ENCODE measurements around the gene PLCB3.

PLCB3 gene

GRCh38 chr11:64251016-64251752 is at the start of gene PLCB3:
PLCB3 (plus strand) TSS chr11:64251530; CDS start chr11:64251650, 120 bp downstream.
- DNase-seq = peak; percentile 70 to 75

DNA sequence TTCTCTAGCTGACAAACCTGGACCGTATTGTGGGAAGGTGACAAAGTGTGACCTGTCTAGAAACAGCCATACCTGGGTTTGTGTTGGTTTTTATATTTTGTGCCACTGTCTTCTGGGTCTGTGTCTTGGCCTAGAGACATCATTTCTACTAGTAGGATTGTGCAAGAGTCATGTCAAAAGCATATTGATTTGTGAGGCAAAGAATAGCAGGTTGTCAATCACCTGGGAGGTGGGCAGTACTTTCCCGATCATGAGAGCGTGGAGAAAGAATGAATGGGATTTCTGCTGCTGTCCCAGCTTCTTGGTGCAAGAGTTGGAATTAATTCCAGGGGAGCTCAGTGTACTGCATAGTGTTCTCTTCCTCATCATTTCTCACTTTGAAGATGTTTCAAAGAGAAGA is 49.8 kb upstream of the PLCB3 start:
- no peak for DNase-seq

DNA sequence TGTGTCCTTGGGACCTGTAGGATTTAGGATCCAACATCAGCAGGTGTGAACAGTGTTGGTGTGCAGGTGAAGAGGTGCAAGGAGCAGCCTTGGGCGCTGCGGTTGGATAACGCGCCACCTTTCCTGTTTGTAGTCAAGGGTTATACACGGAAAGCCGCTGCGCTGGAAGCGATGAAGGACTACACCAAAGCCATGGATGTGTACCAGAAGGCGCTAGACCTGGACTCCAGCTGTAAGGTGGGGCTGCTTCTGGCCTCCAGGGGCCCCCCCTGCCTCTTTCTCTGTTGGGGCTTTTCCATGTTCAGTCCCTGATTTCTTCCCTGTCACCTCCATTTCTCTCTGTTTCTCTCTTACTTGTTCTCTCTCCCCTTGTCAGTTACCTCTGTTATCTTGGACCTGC is 48.3 kb upstream of the PLCB3 start:
- no peak for DNase-seq

- DNase-seq = no peak
Measured at GRCh38 chr11:64203421-64204079, 47.8 kb upstream of the PLCB3 start.

- DNase-seq = no peak
Measured at GRCh38 chr11:64204080-64204440, 47.3 kb upstream of the PLCB3 start.

- DNase-seq = peak; percentile 75 to 79
Measured at GRCh38 chr11:64204464-64204989, 46.8 kb upstream of the PLCB3 start.

DNA sequence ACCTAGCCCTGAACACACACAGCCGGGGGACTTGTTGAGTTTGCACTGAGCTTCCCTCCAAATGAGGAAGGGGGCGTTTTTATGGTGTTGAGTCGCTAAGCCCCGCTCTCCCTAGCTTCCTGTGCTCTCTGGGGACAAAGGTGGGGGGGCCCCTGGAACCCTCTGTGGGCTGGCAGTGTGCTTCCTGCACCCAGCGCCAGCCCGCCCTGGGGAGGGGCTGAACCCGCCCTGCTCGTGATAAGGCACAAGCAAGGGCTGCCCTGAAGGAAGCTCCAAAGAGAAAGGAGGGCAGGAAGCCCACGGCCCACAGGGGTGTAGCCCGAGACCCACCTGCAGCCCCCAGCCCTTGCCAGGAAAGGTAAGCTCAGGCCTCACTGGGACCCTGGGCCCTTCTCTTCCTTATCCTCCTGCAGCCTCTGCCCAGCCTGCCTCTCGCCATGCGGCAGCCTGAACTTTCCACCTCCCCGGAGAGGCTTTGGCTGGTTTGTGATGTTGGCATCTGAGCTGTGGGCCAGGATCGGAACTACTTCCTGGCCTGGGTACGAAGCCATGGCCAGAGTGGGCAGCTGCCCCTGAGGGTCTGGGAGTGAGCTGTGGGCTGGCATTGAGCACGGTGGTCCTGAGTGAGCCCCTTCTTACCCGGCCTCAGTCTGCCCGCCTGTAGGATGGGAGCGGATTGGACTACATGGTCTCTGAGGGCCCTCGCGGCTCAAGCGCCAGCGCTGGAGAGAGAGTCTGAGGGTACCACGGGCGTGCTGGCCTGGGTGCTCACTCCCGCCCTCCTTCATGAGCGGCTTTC is 44.7 kb upstream of the PLCB3 start, which contains the start of gene FERMT3:
FERMT3 (plus strand) TSS at position 265 of the 799 bp plus-strand sequence. CDS start 644 bp downstream, outside the sequence.
- peak; percentile 75 to 87 for DNase-seq

GRCh38 chr11:64207256-64208085 is 43.9 kb upstream of the PLCB3 start:
- peak; percentile 84 to 85 for DNase-seq

DNA sequence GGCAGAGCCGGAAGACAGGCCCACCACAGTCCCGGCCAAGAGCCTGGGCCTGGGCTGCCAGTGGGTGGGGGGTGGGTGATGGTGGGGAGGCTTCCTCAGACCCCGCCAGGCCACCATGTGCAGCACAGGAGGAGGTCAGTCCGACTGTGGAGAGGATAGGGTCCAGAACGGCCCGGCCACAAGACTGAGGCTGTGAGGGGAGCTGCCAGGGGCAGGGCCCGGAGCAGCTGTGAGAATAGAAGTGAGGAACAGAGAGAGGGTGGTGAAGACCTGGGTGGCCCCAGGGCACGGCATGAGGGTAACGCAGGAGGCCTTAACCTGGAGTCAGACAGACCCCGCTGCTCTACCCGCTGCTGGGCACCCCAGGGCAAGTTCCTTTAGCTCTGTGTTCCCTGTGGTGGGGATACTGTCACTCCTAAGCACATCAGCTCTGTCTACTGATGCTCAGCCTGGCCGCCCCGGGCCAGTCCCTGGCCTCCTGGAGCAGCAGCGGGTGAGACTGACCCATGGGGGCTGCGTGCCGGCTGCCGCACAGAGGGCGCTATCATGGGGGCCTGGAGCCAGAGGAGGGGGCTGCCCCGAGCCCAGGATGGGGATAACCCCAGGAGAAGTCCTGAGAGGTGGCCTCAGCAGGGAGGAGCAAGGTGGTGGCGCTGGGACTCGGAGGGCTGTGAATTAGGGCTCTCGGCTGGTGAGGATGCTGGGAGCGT is 43.1 kb upstream of the PLCB3 start:
- no peak for DNase-seq

- no peak for DNase-seq
Measured at GRCh38 chr11:64208796-64209562, 42.4 kb upstream of the PLCB3 start.

DNA sequence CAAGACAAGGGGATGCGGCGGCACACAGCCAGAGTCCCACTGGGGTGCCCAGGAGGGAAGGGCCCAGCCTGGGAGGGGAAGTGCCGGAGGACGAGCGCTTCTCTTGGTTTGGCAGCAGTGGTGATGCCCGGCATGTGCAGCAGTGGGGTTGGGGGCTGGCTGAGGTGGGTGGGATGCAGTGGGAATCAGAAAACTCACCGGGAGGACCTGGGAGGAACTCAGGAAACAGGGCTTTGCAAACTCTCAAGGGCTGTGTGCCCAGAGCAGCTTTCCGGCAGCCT is 41.8 kb upstream of the PLCB3 start:
- no peak for DNase-seq

DNA sequence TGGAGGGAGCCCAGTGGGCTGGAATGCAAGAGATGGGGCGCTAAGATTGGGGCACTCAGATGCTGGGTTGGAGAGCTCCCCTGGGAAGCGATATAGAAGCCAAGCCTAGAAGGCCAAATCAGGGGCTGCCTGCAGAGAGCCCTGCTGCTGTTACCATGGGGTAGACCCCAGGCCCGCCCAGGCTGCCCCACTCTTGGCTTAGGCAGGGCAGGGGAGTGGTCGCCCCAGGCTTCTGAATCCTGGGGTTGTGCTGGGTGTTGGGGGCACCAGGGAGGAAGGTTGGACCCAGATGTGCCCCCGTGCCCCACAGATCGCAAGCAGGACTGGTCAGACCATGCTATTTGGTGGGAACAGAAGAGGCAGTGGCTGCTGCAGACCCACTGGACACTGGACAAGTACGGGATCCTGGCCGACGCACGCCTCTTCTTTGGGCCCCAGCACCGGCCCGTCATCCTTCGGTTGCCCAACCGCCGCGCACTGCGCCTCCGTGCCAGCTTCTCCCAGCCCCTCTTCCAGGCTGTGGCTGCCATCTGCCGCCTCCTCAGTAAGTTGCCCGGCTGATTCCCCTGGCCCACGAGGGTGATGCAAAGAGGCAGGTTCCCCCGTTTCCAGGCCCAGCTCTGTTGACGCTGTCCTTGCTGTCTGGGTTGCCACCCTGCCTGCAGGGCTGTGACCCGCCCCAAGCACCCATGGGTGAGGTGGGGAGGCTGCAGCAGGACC is 40.9 kb upstream of the PLCB3 start:
- DNase-seq = no peak

DNA sequence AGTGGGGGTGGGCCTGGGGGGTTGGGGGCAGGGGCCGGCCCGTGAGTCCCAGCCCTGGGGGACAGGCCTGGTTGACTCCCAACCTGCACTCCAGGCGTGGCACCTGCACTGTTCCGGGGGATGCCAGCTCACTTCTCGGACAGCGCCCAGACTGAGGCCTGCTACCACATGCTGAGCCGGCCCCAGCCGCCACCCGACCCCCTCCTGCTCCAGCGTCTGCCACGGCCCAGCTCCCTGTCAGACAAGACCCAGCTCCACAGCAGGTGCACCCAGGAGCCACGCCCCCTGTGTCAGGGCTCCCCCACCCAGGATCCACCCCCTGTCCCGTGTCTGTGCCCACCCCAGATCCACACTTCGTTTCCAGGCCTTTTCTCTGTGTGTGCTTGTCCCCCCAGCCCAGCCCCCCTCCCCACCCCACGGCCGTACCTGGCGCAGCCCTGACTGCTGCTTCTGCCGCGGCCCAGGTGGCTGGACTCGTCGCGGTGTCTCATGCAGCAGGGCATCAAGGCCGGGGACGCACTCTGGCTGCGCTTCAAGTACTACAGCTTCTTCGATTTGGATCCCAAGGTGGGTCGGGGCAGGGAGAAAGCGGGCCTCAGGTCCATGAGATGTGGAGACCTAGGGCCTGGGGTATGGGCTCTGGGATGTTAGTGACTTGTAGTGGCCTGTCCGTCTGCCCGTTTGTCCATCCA is 40.0 kb upstream of the PLCB3 start:
- no peak for DNase-seq

DNA sequence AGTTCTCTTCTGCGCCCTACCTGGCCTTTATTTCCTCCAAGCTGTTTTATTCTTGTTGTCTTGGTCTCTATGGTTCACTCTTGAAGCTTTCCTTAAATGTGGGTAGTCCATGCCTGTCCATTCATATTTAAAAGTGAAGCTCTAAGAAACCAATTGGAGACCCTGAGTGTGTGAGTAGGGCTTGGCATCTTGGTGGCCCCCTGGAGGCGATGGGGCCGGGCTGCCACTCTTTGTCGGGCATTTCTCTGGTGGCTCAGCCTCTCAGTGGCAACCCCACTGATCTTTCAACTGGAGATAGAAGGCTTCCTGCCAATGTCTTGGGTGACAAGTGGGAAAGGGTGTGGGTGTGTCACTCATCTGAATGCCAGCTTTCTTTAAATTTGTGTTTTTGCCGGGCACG is 34.5 kb upstream of the PLCB3 start:
- DNase-seq = no peak

DNA sequence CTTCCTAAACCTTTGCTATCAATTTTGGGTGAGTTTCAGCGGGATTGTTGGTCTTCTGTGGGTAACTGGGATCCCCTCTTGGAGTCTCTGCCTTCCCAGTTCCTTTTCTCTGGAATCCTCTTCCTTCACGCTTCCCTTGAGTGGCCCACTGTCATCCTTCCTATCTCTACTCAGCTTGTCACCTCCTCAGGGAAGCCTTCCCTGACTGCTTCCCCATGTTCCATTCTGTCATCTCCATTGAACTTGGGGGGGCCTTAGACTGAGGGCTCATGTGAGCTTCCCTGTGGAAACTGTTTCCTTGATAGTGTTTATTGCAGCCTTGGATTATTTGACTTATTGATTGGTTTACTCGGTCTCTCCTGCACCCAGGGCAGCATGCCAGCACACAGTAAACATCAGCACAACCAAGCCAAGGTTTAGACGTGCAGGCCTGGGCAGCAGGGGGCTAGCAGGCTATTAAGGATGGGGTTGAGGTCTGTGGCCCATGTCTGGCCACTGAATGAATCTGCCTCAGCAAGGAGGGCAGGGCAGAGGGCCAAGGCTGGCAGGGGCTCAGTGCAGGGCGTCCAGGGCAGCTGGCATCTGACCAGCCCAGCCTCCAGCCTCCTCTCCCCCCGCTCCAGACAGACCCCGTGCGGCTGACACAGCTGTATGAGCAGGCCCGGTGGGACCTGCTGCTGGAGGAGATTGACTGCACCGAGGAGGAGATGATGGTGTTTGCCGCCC is 32.5 kb upstream of the PLCB3 start:
- no peak for DNase-seq

- no peak for DNase-seq
Measured at GRCh38 chr11:64219354-64219684, 32.0 kb upstream of the PLCB3 start.

DNA sequence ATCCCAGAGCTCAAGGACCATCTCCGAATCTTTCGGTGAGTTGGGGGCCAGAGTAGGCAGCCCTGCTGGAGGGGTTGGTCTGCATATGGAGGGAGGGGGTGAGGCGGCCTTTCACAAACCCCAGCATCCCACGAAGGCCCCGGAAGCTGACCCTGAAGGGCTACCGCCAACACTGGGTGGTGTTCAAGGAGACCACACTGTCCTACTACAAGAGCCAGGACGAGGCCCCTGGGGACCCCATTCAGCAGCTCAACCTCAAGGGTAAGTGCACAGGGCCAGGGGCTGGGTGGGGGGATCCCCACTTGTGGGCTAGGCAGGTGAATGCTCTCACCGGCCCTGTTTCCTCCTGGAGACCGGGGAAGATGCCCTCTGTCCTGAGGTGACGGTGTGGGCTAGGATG is 31.6 kb upstream of the PLCB3 start:
- no peak for DNase-seq

GRCh38 chr11:64220271-64220670 is 31.1 kb upstream of the PLCB3 start:
- no peak for DNase-seq

GRCh38 chr11:64220798-64221197 is 30.5 kb upstream of the PLCB3 start:
- no peak for DNase-seq

DNA sequence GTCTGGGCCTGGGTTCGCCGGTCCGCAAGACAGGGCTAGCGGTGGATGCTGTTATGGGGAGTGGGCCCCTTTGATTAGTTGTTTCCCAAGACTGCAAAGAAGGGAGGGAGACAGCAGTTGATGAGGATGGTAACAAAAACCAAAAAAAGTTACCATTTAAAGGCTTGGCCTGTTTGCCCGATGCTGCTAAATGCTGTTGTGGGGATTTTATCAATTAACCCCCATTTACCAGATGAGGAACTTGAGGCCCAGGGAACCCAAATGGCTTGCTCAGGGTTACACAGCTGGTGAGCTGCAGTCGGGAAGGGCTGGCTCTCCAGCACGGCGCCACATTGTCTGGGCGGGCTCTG is 28.7 kb upstream of the PLCB3 start:
- no peak for DNase-seq

Data from stimulated activated CD4-positive, alpha-beta T cell treated with anti-CD3 and anti-CD28 coated beads, Interleukin-2, amount 100 ng/mL, for 24 hours (primary cell).